HFFc6 (cell line): Measurements from ENCODE around the gene CHMP2A. TPM values are rescaled to one million over a fixed set of nuclear protein-coding genes. Genes with fewer than 3 reads are reported as not detected.

Experiments used
- DNase-seq: peaks from one replicate; pipeline ENCODE4 v3.0.0-alpha.2; 2018
- H3K27ac Mint-ChIP-seq: 2 replicates; pipeline ENCODE4 v1.8.0; 2020; ENCODE audit warnings: mild to moderate bottlenecking, mixed read lengths
- H3K27me3 Mint-ChIP-seq: 2 replicates; pipeline ENCODE4 v1.8.0; 2021; ENCODE audit warnings: mild to moderate bottlenecking, moderate library complexity, mixed read lengths; ENCODE audit not compliant: insufficient read depth
- H3K36me3 Mint-ChIP-seq: 2 replicates; pipeline ENCODE4 v1.8.0; 2021; ENCODE audit warnings: low read depth, mixed read lengths
- H3K4me1 Mint-ChIP-seq: 2 replicates; pipeline ENCODE4 v1.8.0; 2020; ENCODE audit warnings: low read depth, mixed read lengths
- H3K4me3 Mint-ChIP-seq: 2 replicates; pipeline ENCODE4 v1.8.0; 2020; ENCODE audit warnings: mild to moderate bottlenecking, moderate library complexity, mixed read lengths
- H3K9me3 Mint-ChIP-seq: 2 replicates; pipeline ENCODE4 v1.8.0; 2020; ENCODE audit warnings: mild to moderate bottlenecking, mixed read lengths
- total RNA-seq, 6 experiments: library from RNA; stranded (reverse); fragmentation: NEBNext Ultra II Directional; extraction: Animal tissue kit (Norgen Biotek cat#: 25700); gene quantifications; 2 replicates in 1 of 6; 3 replicates in 5 of 6; pipeline ENCODE4 v1.2.3, GENCODE V29; 2021
- TF ChIP-seq, protein P1 (sequence below): fragments of 200-600 bp; sonication (generic); IDR thresholded peaks from 2 replicates; pipeline ENCODE4 v1.5.0; 2021; ENCODE audit warnings: antibody characterized with exemption, mild to moderate bottlenecking

Gene CHMP2A
- total RNA-seq, 6 experiments from 2014 or later: 100 to 126 (median 120) TPM

- H3K9me3 Mint-ChIP-seq: no peaks in the 10 kb centered on the region
- peaks cover 14% of the 10 kb centered on the region for H3K27me3 Mint-ChIP-seq
- H3K36me3 Mint-ChIP-seq: peaks cover 50% of the 10 kb centered on the region
Measured at GRCh38 chr19:58552655-58553054, 2.2 kb downstream of the CHMP2A start.

DNA sequence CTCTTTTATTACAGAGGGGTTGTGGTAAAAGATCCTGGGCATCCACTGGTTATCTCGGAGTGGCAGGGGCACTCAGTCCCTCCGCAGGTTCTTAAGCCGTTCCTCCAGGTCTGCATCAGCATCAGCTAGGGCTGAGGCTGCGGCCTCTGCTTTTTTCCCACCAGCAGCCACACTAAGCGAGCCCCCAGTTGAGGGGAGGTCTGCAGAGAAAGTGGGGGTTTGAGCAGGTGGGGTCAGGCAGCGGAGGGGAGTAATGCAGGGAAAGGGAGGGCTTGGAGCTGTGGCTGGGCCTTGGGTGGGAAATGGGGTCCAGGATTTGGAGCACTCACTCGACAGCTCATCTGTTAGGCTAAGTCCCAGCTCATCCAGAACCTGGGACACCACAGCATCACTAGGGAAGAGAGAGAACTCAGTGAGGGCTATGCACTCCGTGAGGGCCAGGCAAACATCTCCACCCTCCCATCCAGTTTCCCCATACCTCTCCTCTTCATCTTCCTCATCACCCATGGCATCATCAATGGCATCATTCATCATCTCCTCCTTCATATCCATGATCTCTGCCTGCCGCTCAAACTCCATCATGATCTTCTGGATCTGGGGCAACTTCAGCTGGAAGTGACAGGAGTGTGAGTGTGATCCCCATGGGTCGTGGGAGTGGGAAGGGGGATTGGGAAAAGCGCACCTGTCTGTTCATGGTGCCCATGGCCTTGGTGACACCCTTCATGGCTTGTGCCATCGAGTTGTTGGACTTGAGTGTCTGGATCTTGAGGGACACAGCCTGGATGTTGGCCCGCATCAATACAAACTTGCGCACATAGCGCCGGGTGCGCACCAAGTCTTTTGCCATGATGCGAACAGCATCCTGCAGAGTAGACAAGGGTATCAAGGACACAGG lies 3.1 kb downstream of the CHMP2A start:
- TF ChIP-seq, protein P1, sequence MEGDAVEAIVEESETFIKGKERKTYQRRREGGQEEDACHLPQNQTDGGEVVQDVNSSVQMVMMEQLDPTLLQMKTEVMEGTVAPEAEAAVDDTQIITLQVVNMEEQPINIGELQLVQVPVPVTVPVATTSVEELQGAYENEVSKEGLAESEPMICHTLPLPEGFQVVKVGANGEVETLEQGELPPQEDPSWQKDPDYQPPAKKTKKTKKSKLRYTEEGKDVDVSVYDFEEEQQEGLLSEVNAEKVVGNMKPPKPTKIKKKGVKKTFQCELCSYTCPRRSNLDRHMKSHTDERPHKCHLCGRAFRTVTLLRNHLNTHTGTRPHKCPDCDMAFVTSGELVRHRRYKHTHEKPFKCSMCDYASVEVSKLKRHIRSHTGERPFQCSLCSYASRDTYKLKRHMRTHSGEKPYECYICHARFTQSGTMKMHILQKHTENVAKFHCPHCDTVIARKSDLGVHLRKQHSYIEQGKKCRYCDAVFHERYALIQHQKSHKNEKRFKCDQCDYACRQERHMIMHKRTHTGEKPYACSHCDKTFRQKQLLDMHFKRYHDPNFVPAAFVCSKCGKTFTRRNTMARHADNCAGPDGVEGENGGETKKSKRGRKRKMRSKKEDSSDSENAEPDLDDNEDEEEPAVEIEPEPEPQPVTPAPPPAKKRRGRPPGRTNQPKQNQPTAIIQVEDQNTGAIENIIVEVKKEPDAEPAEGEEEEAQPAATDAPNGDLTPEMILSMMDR: no peak
- Mint-ChIP-seq H3K36me3 (peaks cover 43% of the 10 kb centered on the region), H3K27me3 (peaks cover 14% of the 10 kb centered on the region), H3K4me1 (peaks cover 46% of the 10 kb centered on the region), H3K27ac (peak overlapping the region; percentile 98), H3K9me3 (no peaks in the 10 kb centered on the region), H3K4me3 (no peak overlapping the region)
- no peak for DNase-seq

More at GRCh38 chr19:58552655-58553054, 2.2 kb downstream of the CHMP2A start:
- H3K4me3 Mint-ChIP-seq: no peak overlapping the region
- TF ChIP-seq, protein P1: no peak
- H3K4me1 Mint-ChIP-seq: peaks cover 50% of the 10 kb centered on the region
- DNase-seq: no peak
- peak overlapping the region; percentile 98 for H3K27ac Mint-ChIP-seq

DNA sequence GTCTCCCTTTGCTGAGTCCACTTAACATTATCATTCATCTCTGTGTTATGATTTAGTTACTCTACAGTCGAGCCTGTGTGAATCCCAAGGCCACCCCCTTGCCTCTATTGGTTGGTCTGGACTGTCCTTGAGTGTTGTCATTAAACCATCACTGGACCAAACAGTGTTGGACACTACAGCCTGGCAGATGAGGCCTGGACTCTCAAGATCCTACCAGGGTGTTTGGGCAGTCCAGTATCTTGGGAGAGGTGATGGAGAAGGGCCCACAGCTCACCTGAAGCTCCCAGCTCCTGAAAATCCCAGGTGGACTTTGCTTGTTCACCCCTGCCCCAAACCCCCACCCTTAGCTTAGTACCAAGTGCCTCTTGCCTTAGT lies 3.8 kb downstream of the CHMP2A start:
- H3K4me1 Mint-ChIP-seq: peaks cover 46% of the 10 kb centered on the region
- no peak overlapping the region for H3K27ac Mint-ChIP-seq
- TF ChIP-seq, protein P1: no peak
- DNase-seq: no peak
- peaks cover 16% of the 10 kb centered on the region for H3K27me3 Mint-ChIP-seq
- H3K9me3 Mint-ChIP-seq: no peaks in the 10 kb centered on the region
- H3K36me3 Mint-ChIP-seq: peaks cover 43% of the 10 kb centered on the region
- no peak overlapping the region for H3K4me3 Mint-ChIP-seq

- H3K27ac Mint-ChIP-seq: no peak overlapping the region
- H3K36me3 Mint-ChIP-seq: peaks cover 47% of the 10 kb centered on the region
- H3K4me1 Mint-ChIP-seq: peaks cover 50% of the 10 kb centered on the region
- H3K9me3 Mint-ChIP-seq: no peaks in the 10 kb centered on the region
- H3K27me3 Mint-ChIP-seq: peaks cover 16% of the 10 kb centered on the region
- no peak for DNase-seq
- no peak overlapping the region for H3K4me3 Mint-ChIP-seq
- TF ChIP-seq, protein P1: no peak
Measured at GRCh38 chr19:58550362-58551122, 4.4 kb downstream of the CHMP2A start.

DNA sequence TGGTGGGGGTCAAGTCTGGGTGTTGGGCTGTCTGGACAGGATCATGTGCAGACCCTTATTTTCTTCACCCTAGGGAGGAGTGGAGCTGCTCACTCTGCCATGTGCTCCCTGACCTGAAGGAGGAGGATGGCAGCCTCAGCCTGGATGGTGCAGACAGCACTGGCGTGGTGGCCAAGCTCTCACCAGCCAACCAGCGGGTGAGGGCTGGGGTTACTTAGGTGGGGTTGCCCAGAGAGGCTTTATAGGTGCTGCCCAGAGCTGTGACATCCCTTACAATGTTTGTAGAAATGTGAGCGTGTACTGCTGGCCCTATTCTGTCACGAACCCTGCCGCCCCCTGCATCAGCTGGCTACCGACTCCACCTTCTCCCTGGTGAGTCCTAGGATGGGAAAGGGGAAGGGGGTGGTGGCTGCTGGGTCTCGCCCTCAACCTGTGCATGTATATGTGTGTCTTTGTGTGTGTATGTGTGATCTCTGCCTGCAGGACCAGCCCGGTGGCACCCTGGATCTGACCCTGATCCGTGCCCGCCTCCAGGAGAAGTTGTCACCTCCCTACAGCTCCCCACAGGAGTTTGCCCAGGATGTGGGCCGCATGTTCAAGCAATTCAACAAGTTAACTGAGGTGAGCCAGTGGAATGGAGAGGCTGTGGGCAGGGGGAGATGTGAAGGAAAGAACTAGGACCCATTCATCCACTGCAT lies 5.1 kb downstream of the CHMP2A start:
- no peak overlapping the region for H3K4me3 Mint-ChIP-seq
- no peak for DNase-seq

More for the DNA sequence above, 5.1 kb downstream of the CHMP2A start:
- Mint-ChIP-seq H3K36me3 (peaks cover 54% of the 10 kb centered on the region), H3K27ac (no peak overlapping the region; the same call in 1 of the 2 replicates), H3K4me1 (peaks cover 44% of the 10 kb centered on the region), H3K9me3 (no peaks in the 10 kb centered on the region), H3K27me3 (peaks cover 12% of the 10 kb centered on the region)
- TF ChIP-seq, protein P1: no peak
